Activated T-cell treated with anti-CD3 and anti-CD28 coated beads for 1 hour (primary cell): ENCODE results near the gene GRB7.
"Not testable (repeated sequence)": the region's sequence is repeated elsewhere in the genome, so short reads cannot be mapped to it uniquely, and the experiment has no call there.

Source experiments
- DNase-seq: peaks from one replicate; pipeline ENCODE4 v3.0.0-alpha.2; 2020; ENCODE audit warnings: low read depth

Gene GRB7

DNA sequence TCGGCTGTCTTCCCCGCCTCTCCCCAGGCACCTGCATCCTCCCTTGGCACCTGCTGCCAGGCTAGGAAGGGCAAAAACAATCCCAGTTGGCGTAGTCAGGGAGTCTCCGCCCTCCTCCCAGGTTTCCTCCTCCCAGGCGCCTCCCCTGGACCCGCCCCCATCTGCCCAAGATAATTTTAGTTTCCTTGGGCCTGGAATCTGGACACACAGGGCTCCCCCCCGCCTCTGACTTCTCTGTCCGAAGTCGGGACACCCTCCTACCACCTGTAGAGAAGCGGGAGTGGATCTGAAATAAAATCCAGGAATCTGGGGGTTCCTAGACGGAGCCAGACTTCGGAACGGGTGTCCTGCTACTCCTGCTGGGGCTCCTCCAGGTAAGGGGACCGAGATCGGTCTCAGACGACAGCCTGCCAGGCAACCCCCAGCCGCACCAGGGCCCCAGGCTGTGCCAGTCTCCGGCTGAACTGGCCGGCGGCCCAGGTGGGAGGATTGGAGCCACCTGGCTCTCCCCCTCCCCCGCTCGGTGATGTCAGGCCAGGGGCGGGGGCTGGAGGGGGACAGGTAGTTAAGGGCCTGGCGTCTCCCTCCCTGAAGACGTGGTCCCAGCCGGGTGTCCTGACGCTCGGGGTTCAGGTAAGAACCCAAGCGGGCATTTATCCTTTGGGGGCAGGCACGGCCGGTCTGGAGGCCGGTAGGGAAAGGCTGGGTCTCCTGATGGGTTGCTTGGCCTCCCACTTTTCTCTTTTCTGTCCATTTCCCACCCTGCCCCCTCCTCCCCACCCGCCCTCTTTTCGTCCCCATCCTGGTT lies at the start of gene GRB7:
Gene GRB7 (plus strand): TSS at position 179 of the 808 bp plus-strand sequence. CDS start 4,364 bp downstream, outside the sequence.
- no peak for DNase-seq

DNA sequence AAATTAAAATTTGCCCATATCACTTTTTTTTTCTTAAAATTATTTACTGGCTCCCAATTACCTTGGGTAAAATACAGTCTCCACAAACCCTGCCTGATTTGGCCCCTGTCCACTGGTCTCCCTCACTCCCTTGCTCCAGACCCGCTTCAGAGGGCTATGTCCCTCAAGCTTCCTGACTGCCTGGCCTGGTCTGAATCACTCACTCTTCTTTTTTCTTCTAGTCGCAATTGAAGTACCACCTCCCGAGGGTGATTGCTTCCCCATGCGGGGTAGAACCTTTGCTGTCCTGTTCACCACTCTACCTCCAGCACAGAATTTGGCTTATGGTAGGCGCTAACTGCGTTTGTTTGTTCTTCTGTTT lies 49.3 kb upstream of the GRB7 start:
- no peak for DNase-seq

DNA sequence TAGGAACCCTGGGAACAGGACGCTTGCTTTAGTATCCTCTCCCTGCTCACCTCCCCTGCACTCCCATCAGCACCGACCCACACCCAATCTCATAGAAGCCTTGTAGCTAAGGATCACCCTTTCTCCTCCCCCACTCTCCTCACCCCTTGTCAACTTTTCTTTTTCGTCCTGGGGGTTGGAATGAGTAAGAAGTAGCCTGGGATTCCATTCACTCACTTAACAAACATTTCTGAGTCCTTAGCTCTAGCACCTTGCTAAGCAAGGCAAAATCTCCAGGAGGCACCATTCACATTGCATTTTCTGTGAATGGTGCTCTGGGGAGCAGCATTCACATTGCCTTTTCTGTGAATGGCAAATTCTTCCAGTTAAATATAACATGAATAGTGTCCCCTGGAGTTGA lies 48.8 kb upstream of the GRB7 start:
- no peak for DNase-seq

DNA sequence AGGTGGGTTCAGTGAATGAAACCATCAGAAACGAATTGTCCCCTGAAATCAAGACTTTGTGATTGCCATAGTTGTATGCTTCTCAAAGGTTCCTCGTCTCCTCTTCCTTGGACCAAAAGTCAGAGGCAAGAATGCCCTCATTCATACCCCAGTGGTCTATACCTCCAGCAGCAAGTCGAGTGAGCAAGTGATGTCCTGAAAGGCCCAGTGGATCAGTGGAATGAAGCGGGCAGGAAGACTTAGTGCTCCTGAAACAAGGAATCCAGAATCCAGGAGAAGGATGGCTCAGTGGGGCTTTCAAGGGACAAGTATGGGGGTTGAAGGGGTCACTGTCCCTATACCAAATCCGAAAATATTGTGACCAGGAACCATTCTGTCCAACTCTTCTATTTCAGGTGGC lies 43.1 kb upstream of the GRB7 start:
- no peak for DNase-seq

DNA sequence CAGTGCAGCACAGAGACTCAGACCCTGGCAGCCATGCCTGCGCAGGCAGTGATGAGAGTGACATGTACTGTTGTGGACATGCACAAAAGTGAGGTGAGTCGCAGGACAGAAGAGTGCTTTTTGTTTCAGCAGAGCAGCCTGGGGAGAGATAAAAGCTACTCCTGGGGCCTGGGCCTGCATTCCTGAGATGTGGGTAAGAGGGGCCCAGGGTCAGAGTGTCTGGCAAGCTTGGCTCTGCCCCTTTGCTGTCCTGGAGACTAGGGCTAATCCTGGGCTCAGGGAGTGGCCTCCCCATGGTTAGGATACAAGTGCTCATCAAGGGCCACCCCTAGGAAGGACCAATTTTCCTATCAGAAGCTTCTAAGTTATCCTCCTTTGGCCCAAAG lies 42.7 kb upstream of the GRB7 start:
- no peak for DNase-seq

DNA sequence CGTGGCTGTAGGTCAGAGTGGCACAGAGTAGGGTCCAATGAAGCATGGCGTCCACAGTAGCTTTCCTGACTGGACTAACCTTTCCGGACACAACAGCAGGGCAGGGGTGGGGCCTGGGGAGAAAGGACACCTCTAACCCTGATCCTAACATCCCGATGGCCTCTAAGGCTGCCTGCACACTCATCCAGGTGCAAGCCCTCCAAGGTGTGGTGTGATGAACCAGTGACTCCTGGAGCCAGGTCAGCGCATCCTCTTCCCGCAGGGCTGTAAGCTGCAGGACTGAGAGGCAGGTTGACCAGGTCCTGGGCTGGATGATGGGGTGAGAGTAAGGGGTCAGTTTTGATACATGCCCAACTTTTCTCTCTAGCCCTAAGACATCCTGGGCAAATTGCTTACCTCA lies 41.0 kb upstream of the GRB7 start:
- DNase-seq, result no peak

DNA sequence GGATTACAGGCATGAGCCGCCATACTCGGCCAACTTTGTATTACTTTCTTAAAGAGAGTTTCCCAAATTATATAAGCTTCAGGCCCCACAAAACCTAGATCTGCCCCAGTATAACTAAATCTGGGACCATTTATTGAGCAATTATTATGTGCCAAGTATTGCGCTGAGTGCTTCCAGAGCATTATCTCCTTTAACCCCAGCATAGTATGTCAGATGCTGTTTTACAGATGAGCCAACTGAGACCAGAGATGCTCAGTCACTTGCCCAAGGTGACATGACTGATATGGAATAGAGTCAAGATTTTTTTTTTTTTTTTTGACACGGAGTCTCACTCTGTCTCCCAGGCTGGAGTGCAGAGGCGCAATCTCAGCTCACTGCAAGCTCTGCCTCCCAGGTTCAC lies 39.8 kb upstream of the GRB7 start:
- DNase-seq, result no peak

DNA sequence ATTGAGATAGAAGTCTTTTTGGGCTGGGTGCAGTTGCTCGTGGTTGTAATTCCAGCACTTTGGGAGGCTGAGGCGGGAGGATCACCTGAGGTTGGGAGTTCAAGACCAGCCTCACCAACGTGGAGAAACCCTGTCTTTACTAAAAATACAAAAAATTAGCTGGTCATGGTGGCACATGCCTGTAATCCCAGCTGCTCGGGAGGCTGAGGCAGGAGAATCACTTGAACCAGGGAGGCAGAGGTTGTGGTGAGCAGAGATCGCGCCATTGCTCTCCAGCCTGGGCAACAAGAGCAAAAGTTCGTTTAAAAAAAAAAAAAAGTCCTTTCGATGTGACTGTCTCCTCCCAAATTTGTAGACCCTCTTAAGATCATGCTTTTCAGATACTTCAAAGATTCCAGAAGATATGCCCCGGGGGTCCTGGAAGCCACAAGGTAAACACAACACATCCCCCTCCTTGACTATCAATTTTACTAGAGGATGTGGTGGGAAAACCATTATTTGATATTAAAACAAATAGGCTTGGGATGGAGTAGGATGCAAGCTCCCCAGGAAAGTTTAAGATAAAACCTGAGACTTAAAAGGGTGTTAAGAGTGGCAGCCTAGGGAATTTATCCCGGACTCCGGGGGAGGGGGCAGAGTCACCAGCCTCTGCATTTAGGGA lies 38.5 kb upstream of the GRB7 start:
- DNase-seq, result not testable (repeated sequence)

DNA sequence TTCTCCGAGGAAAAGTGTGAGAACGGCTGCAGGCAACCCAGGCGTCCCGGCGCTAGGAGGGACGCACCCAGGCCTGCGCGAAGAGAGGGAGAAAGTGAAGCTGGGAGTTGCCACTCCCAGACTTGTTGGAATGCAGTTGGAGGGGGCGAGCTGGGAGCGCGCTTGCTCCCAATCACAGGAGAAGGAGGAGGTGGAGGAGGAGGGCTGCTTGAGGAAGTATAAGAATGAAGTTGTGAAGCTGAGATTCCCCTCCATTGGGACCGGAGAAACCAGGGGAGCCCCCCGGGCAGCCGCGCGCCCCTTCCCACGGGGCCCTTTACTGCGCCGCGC lies 38.0 kb upstream of the GRB7 start, which contains the start of gene ERBB2:
Gene ERBB2 (plus strand): TSS at position 247 of the 330 bp plus-strand sequence. CDS start 175 bp downstream, outside the sequence.
- DNase-seq, result no peak

DNA sequence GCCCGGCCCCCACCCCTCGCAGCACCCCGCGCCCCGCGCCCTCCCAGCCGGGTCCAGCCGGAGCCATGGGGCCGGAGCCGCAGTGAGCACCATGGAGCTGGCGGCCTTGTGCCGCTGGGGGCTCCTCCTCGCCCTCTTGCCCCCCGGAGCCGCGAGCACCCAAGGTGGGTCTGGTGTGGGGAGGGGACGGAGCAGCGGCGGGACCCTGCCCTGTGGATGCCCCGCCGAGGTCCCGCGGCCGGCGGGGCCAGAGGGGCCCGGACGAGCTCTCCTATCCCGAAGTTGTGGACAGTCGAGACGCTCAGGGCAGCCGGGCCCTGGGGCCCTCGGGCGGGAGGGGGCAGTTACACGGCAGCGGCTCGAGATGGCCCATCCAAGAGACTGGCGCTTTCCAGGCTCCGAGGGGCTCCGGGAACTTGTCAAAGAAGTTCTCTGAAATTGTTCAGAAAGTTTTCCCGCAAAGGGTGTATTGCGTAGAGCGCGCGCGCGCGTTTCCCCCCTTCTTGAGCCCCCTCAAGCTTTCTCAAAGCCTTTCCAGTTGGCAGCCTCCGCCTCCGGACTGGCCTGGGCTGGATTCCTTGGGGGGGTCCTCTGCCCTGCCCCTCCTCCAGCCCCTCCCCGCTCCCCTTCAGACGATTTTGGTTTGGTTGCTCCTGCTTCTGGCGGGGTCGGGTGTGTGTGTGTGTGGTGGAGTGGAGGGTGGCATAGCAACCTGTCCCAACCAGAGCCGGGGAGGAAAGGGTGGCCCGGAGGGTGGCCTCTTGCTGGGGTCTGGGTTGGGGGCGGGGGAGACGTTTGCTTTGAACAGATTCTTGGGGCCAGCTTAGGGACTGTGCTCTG lies 37.4 kb upstream of the GRB7 start:
- no peak for DNase-seq

DNA sequence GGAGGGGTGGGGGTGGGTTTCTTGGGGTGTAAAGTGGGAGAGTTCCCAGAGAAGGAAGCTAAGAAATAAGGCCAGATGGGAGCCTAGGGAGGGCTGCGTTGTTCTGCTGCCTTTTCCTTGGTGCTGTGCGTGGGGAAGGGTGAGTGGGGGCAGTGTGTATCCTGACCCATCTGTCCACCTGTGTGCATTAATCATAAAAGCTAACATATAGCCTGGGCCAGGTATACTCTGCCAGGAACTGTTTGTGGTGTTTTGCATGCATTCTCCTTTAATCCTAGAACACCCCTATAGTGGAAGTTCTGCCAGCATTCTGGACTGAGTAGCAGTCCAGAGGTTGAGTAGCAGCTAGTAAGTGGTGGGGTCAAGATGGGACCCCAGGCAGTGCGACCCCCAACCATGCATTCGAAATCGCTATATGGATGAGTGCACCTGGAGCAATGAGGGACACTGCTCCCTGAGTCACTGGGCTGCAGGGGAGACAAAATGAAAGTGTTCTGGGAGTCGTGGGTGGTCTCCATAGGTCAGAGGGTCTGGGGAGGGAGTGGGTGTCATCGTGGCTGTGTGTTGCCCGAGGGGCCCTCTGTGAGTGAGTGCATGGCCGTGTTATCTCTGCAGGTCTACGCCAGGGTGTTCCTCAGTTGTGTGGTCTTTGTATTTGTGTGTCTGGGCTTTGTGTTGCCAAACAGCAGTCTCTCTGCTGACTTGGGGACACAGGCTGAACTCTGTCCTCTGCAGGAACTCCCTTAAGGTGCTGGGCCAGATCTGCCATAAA lies 36.5 kb upstream of the GRB7 start:
- no peak for DNase-seq

DNA sequence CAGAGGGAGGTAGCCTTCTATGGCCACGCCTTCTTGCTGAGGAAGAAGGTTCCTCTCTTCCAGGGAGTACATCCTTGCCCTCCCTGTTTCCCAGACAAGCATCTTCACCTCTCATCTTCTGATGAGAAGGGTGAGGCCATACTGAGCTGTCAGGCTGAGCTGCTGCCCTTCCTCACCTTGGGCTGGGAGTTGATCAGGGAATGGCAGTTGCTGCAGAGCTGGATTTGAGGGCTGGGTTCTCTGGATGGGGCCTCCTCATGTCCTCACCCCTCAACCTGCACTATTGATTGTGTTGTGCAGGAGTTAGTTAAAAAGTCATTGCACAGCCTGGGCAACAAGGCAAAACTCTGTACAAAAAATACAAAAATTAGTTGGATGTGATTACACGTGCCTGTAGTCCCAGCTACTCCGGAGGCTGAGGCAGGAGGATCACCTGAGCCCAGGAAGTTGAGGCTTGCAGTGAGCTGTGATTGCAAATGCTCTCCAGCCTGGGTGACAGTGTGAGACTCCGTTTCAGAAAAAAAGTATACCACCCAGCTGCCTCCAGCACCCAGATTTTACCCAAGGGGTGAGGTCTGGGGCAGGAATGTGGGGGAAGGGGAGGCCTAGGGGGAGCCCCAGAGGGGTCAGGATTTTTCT lies 35.8 kb upstream of the GRB7 start:
- no peak for DNase-seq

DNA sequence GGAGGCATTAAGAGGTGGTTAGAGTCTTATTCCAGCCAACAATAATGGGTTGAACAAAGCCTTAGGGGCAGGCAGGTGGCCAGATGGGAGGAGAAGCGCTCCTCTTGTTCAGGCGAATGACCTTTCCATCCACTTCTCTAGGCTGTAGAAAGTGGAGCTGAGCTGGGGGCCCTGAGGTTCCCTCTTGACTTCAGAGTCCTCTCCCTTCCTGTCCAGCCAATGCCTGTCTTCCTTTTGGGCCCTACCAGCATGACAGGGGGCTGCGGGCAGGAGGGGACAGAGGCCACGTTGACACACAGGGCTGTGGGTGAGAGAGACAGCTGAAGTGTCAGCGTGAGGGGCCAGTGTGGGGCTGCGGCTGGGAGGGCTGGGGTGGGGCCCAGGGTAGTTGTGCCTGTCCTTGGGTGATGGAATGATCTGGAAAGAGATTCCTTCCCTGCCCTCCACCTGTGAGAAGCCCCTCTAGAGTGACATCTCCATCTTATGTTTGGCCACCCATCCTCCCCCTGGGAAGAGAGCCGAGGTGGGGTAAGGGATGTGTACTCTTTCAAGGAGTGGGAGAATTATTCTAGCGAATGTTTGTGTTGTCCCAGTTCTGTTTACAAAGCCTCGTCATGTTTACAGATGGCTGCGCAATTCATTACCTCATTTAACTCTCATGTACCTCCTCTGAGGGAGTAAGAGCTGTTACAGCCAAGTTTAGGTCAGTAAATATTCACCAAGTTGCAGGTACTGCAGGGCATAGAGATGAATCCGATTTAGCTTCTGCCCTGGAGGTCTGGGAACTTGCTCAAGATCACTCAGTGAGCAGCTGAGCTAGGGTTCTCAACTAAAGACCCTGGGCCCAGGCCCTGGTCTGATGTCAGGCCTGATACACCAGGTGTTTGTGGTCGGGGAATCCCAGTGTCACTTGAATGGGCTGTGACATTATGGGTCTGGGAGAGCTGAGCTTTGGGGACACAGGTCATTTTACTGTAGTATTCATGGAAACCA lies 34.5 kb upstream of the GRB7 start:
- DNase-seq, result no peak

DNA sequence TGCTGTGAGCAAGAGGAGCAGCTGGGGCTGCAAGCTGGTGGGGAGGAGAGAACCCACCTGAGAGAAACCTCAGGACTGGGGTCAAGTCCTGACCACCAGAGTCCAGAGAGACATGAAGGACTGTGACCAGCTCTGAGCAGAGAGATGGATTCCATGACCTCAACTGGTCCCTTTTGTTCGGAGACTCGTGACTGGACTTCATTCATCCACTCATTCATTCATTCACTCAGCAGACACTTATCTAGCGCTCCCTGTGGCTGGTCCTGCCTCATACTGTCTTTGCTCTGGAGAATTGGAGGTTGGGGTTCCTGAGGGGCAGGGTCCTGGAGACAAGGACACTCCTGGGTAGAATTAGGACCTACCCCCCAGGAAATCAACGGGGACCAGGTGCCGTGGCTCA lies 33.8 kb upstream of the GRB7 start:
- no peak for DNase-seq

DNA sequence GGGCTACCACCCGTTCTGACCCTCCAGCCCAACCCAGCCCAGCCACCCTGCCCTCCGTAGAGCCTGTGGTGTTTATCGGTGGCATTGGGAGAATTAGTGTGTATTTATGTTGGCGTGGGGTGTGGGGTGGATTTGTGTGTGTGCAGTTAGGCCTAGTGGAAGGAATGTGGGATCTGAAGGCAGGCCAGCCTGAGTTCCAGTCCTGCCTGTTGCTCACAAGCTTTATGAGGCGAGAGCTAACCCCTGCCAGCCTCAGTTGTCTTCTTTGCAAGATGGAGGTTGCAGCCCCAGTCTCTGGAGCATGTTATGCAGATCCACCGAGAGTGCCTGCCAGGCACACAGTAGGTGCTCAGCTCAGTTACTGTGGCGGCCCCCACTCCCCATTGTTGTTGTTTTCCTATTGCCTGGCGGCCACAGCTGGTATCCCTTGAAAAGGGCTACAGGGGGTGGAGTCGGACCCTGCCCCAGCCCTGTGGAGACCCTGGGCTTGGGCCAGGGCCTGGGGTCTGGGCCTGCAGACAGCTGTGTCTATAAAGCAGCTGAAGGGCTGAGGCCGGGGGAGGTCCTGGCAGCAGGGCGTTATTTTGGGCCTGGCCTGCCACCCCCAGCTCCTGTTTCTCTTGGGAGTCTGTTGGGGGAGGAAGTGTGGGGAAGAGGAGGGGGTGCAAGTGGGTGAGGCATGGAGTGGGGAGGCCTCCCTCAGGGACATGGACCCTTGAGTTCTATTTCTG lies 32.8 kb upstream of the GRB7 start:
- no peak for DNase-seq

DNA sequence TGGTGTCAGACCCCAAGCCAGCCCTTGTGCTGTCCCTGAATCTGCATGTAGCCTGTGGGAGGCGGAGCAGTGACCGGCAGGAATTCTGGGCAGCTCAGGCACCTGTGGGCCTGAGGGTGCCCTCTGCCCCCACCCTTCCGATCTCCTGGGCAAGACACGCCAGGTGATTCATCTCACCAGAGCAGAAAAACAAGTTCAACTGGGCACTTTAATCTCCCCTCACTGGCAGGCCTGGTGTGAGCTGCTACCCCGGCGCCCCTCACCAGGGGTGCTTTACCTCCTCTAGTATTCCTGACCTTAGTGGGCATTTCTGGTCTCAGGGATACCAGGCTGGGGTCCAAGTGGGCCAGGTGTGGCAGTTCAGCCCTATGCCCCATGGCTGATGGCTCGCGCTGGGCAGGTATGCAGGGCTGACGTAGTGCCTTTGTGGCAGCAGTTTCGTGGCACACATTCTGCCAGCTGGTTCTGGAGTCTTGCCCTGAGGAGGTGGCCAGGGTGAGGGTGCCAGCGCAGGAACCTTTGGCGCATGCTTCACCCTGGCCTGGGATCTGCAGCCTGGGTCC lies 31.9 kb upstream of the GRB7 start:
- DNase-seq, result no peak

DNA sequence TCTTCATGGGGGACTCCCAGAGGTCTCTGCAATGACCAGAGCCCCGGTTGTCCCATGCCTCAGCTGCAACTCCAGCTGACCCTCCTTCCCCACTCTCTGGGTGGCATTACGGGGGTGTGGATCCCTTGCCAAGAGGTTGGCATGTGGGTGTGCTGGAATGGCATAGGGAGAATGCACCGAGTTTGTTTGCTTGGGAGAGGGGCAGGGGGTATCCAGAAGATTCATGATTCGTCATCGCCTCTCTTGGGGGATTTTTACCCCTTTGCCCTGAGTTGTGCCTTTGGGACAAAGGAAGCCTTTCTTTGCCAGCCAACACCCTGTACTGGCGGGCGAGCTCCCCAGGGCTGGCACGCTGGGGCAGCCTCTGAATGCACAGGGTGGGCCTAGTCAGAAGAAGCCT lies 31.4 kb upstream of the GRB7 start:
- no peak for DNase-seq

DNA sequence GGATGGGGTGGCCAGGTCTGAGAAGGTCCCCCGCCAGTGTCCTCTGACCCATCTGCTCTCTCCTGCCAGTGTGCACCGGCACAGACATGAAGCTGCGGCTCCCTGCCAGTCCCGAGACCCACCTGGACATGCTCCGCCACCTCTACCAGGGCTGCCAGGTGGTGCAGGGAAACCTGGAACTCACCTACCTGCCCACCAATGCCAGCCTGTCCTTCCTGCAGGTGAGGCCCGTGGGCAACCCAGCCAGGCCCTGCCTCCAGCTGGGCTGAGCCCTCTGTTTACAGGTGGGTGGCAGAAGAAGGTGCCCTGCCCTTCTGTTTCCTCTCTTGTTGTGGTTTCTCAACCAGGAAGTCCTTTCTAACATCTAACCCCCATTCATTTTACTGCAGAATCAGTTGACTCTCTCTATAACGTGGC lies 30.8 kb upstream of the GRB7 start:
- no peak for DNase-seq

DNA sequence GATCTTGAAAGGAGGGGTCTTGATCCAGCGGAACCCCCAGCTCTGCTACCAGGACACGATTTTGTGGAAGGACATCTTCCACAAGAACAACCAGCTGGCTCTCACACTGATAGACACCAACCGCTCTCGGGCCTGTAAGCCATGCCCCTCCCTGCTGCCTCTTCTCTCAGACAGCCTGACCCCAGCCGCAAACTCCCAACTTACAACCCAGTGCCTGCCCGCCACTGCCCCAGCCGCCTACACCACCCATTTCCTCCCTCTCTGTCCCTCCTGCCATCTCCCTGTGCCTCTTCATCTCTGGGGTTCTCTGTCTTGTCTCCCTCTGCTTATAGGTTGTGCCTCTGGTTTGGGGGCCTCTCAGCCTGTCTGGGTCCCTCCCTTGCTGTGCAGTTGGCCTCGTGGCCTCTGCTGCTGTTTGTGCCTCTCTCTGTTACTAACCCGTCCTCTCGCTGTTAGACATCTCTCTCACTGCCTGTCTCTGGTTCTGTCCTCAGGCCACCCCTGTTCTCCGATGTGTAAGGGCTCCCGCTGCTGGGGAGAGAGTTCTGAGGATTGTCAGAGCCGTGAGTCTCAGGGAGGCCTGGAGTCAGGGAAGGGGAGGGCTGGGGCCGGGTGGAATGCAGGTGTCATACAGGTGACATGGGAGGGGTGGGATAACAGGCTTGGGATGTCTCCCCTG lies 28.3 kb upstream of the GRB7 start:
- no peak for DNase-seq
